GM10266 (cell line): Measurements from ENCODE around the gene TTN.

Experiments used
- DNase-seq: peaks from one replicate; pipeline ENCODE4 v3.0.0; 2012; ENCODE audit errors: extremely low spot score
- CTCF ChIP-seq: IDR thresholded peaks from 2 replicates; pipeline ENCODE4 v1.5.1; 2012; ENCODE audit warnings: mild to moderate bottlenecking, low read depth; ENCODE audit not compliant: control insufficient read depth, insufficient read depth; ENCODE audit errors: missing control alignments

The TTN gene

GRCh38 chr2:178807227-178808008 lies at the start of gene TTN:
Gene TTN, minus strand, starts transcription at chr2:178807423. Its CDS starts 2,781 bp downstream, at chr2:178804642.
- no peak for DNase-seq

GRCh38 chr2:178855151-178855550 lies 47.9 kb upstream of the TTN start:
- no peak for DNase-seq
- TF ChIP-seq CTCF = no peak

More at GRCh38 chr2:178807227-178808008, at the start of gene TTN:
- no peak for TF ChIP-seq CTCF

- no peak for DNase-seq
- TF ChIP-seq CTCF = no peak
Observed at GRCh38 chr2:178848335-178848734, 41.1 kb upstream of the TTN start.

GRCh38 chr2:178846458-178846802 lies 39.2 kb upstream of the TTN start:
- no peak for TF ChIP-seq CTCF
- no peak for DNase-seq

- no peak for DNase-seq
- no peak for TF ChIP-seq CTCF
Observed at GRCh38 chr2:178845566-178846457, 38.6 kb upstream of the TTN start.

GRCh38 chr2:178844701-178845100 lies 37.5 kb upstream of the TTN start:
- no peak for TF ChIP-seq CTCF
- no peak for DNase-seq

- DNase-seq = no peak
- no peak for TF ChIP-seq CTCF
Observed at GRCh38 chr2:178844269-178844668, 37.0 kb upstream of the TTN start.
